Mesenchymal stem cell (in vitro differentiated cells and primary cell): ENCODE results near the gene IFTAP.

ENCODE experiments used
- DNase-seq: peaks from one replicate; pipeline ENCODE4 v3.0.0-alpha.2; 2013
- H2AFZ ChIP-seq: one replicate; pipeline ENCODE4 v1.6.1; 2013; ENCODE audit warnings: low read depth, mild to moderate bottlenecking, control low read depth, inconsistent platforms, low read length, moderate library complexity
- H2AK5ac ChIP-seq: 2 replicates; pipeline ENCODE4 v1.6.1; 2013; ENCODE audit warnings: low read length, moderate library complexity, mild to moderate bottlenecking, inconsistent platforms; ENCODE audit not compliant: severe bottlenecking
- H2BK120ac ChIP-seq: one replicate; pipeline ENCODE4 v1.6.1; 2013; ENCODE audit warnings: low read depth, mild to moderate bottlenecking, inconsistent platforms, low read length, moderate library complexity
- H2BK12ac ChIP-seq, 2 experiments: one replicate each; pipeline ENCODE4 v1.6.1; 2013; ENCODE audit warnings: inconsistent platforms in 2 of 2, low read length in 2 of 2, mild to moderate bottlenecking in 2 of 2, moderate library complexity in 2 of 2, control low read depth in 1 of 2
- H2BK15ac ChIP-seq: one replicate; pipeline ENCODE4 v1.6.1; 2013; ENCODE audit warnings: mild to moderate bottlenecking, low read depth, inconsistent platforms; ENCODE audit not compliant: poor library complexity, severe bottlenecking
- H2BK5ac ChIP-seq: 2 replicates; pipeline ENCODE4 v1.6.1; 2013; ENCODE audit warnings: low read depth, mild to moderate bottlenecking, low read length, control low read depth, inconsistent platforms; ENCODE audit not compliant: poor library complexity, severe bottlenecking
- H3K14ac ChIP-seq, 2 experiments: one replicate each; pipeline ENCODE4 v1.6.1; 2013; ENCODE audit warnings: inconsistent platforms in 2 of 2, low read length in 2 of 2, control low read depth in 1 of 2, mild to moderate bottlenecking in 1 of 2, moderate library complexity in 1 of 2
- H3K18ac ChIP-seq, 2 experiments: one replicate each; pipeline ENCODE4 v1.6.1; 2013; ENCODE audit warnings: inconsistent platforms in 2 of 2, low read length in 2 of 2, control low read depth in 1 of 2, low read depth in 1 of 2, mild to moderate bottlenecking in 1 of 2
- H3K23ac ChIP-seq, 2 experiments: one replicate each; pipeline ENCODE4 v1.6.1; 2013; ENCODE audit warnings: inconsistent platforms in 2 of 2, low read length in 2 of 2, mild to moderate bottlenecking in 2 of 2, moderate library complexity in 2 of 2, control low read depth in 1 of 2
- H3K27ac ChIP-seq: 2 replicates; pipeline ENCODE4 v1.5.1; 2013; ENCODE audit warnings: mild to moderate bottlenecking, moderate library complexity, low read length, control low read depth, inconsistent platforms; ENCODE audit not compliant: poor library complexity, severe bottlenecking
- H3K27me3 ChIP-seq, 2 experiments: 2 replicates each; pipeline versions ENCODE4 v1.6.1 to v1.7.0; 2013; ENCODE audit warnings: low read length in 2 of 2, mild to moderate bottlenecking in 2 of 2, moderate library complexity in 2 of 2, control low read depth in 1 of 2, inconsistent platforms in 1 of 2; ENCODE audit not compliant: control insufficient read depth in 1 of 2, insufficient read depth in 1 of 2
- H3K36me3 ChIP-seq, 2 experiments: 2 replicates each; pipeline versions ENCODE4 v1.6.1 to v1.7.0; 2013; ENCODE audit warnings: low read length in 2 of 2, control low read depth in 1 of 2, inconsistent platforms in 1 of 2, low read depth in 1 of 2, mild to moderate bottlenecking in 1 of 2; ENCODE audit not compliant: insufficient read depth in 2 of 2, control insufficient read depth in 1 of 2
- H3K4ac ChIP-seq, 2 experiments: one replicate each; pipeline ENCODE4 v1.6.1; 2013; ENCODE audit warnings: inconsistent platforms in 2 of 2, low read length in 2 of 2, mild to moderate bottlenecking in 2 of 2, moderate library complexity in 2 of 2, control low read depth in 1 of 2, low read depth in 1 of 2
- H3K4me1 ChIP-seq: 2 replicates; pipeline ENCODE4 v1.6.1; 2013; ENCODE audit warnings: low read depth, low read length, control low read depth; ENCODE audit not compliant: control insufficient read depth, insufficient read depth
- H3K4me2 ChIP-seq: 2 replicates; pipeline ENCODE4 v1.6.1; 2013; ENCODE audit warnings: low read length, mild to moderate bottlenecking, inconsistent platforms; ENCODE audit not compliant: poor library complexity, severe bottlenecking
- H3K4me3 ChIP-seq, 2 experiments: 2 replicates each; pipeline versions ENCODE4 v1.5.1 to v1.7.0; 2013; ENCODE audit warnings: low read length in 2 of 2, mild to moderate bottlenecking in 2 of 2, control low read depth in 1 of 2, low read depth in 1 of 2; ENCODE audit not compliant: insufficient read depth in 1 of 2
- H3K79me1 ChIP-seq: replicated peaks from 2 replicates; pipeline ENCODE4 v1.6.1; 2013; ENCODE audit warnings: mild to moderate bottlenecking, control low read depth, low read length, inconsistent platforms; ENCODE audit not compliant: poor library complexity, severe bottlenecking
- H3K9ac ChIP-seq: 2 replicates; pipeline ENCODE4 v1.7.0; 2013; ENCODE audit warnings: mild to moderate bottlenecking, low read length, moderate library complexity
- H3K9me3 ChIP-seq: 2 replicates; pipeline ENCODE4 v1.7.0; 2013; ENCODE audit warnings: mild to moderate bottlenecking, low read length; ENCODE audit not compliant: control insufficient read depth
- H4K8ac ChIP-seq: one replicate; pipeline ENCODE4 v1.6.1; 2013; ENCODE audit warnings: inconsistent platforms, mild to moderate bottlenecking, low read length, moderate library complexity
- H4K91ac ChIP-seq: one replicate; pipeline ENCODE4 v1.6.1; 2013; ENCODE audit warnings: mild to moderate bottlenecking, low read length, inconsistent platforms
- WGBS: methylation state at CpG from one replicate; pipeline ENCODE4 v1.1.7; 2013; ENCODE audit warnings: mixed read lengths; 5-methylcytosine and 5-hydroxymethylcytosine counted together

IFTAP gene

GRCh38 chr11:36620246-36620645 lies 25.9 kb downstream of the IFTAP start:
- Histone ChIP-seq H2BK120ac (no peak overlapping the region), H2AFZ (no peak overlapping the region), H3K9ac (no peak overlapping the region), H3K4me3 (no peak overlapping the region), H2AK5ac (no peak overlapping the region), H3K27ac (no peak overlapping the region), H3K27me3 (no peaks in the 10 kb centered on the region), H3K36me3 (no peaks in the 10 kb centered on the region), H3K4ac (no peak overlapping the region), H2BK5ac (no peak overlapping the region), H3K4me2 (no peak overlapping the region), H3K14ac (no peak overlapping the region), H2BK12ac (no peak overlapping the region), H4K91ac (no peak overlapping the region), H4K8ac (no peak overlapping the region), H2BK15ac (no peak overlapping the region), H3K9me3 (no peaks in the 10 kb centered on the region), H3K4me1 (no peaks in the 10 kb centered on the region), H3K79me1 (peaks cover 1% of the 10 kb centered on the region), H3K23ac (no peak overlapping the region), H3K18ac (no peak overlapping the region)
- DNase-seq = no peak

- Histone ChIP-seq H4K8ac (no peak overlapping the region), H2AFZ (no peak overlapping the region), H3K36me3 (no peaks in the 10 kb centered on the region), H3K27ac (peak overlapping the region; percentile 30), H3K4me1 (peaks cover 2% of the 10 kb centered on the region), H3K79me1 (peaks cover 4% of the 10 kb centered on the region), H2BK120ac (no peak overlapping the region), H3K14ac (no peak overlapping the region), H4K91ac (no peak overlapping the region), H3K27me3 (no peaks in the 10 kb centered on the region), H3K23ac (no peak overlapping the region), H2BK15ac (no peak overlapping the region), H3K4me3 (no peak overlapping the region), H2BK5ac (no peak overlapping the region), H3K9me3 (no peaks in the 10 kb centered on the region), H3K9ac (no peak overlapping the region), H3K18ac (no peak overlapping the region), H3K4ac (no peak overlapping the region), H2BK12ac (no peak overlapping the region), H2AK5ac (no peak overlapping the region), H3K4me2 (peak overlapping the region; percentile 8)
- 60% methylated on average over 1 of the region's 3 CpGs for WGBS
- peak; percentile 35 for DNase-seq
Measured at GRCh38 chr11:36622431-36623136, 28.3 kb downstream of the IFTAP start.

GRCh38 chr11:36623494-36623893 lies 29.2 kb downstream of the IFTAP start:
- 74% methylated on average over 2 of the region's 5 CpGs for WGBS
- Histone ChIP-seq H3K4me1 (peaks cover 2% of the 10 kb centered on the region), H4K8ac (peak overlapping the region; percentile 41), H2BK15ac (no peak overlapping the region), H3K18ac (no peak overlapping the region), H2BK120ac (no peak overlapping the region), H3K14ac (no peak overlapping the region), H3K4me3 (no peak overlapping the region), H3K36me3 (no peaks in the 10 kb centered on the region), H2AFZ (no peak overlapping the region), H3K4ac (no peak overlapping the region), H2BK12ac (no peak overlapping the region), H3K9me3 (no peaks in the 10 kb centered on the region), H3K9ac (no peak overlapping the region), H2BK5ac (no peak overlapping the region), H2AK5ac (peak overlapping the region; percentile 38), H4K91ac (no peak overlapping the region), H3K27me3 (no peaks in the 10 kb centered on the region), H3K79me1 (peaks cover 6% of the 10 kb centered on the region), H3K23ac (no peak overlapping the region), H3K27ac (no peak overlapping the region), H3K4me2 (no peak overlapping the region)
- DNase-seq = no peak

- 100% methylated on average over 1 of the region's 1 CpG for WGBS
- H3K79me1 ChIP-seq = peaks cover 6% of the 10 kb centered on the region
- H3K4ac ChIP-seq = no peak overlapping the region
- H3K27me3 ChIP-seq = no peaks in the 10 kb centered on the region
- no peak overlapping the region for H2BK12ac ChIP-seq
- no peak overlapping the region for H2BK120ac ChIP-seq
- no peak overlapping the region for H2AK5ac ChIP-seq
- no peak overlapping the region for H4K91ac ChIP-seq
- DNase-seq = no peak
- H3K18ac ChIP-seq = no peak overlapping the region
- H3K23ac ChIP-seq = no peak overlapping the region
- H2BK15ac ChIP-seq = no peak overlapping the region
- H3K14ac ChIP-seq = no peak overlapping the region
- H3K4me3 ChIP-seq = no peak overlapping the region
- H3K9me3 ChIP-seq = no peaks in the 10 kb centered on the region
- H3K4me2 ChIP-seq = no peak overlapping the region
- peaks cover 2% of the 10 kb centered on the region for H3K4me1 ChIP-seq
- no peak overlapping the region for H2AFZ ChIP-seq
- no peak overlapping the region for H2BK5ac ChIP-seq
- no peak overlapping the region for H3K9ac ChIP-seq
- H3K36me3 ChIP-seq = no peaks in the 10 kb centered on the region
- H4K8ac ChIP-seq = no peak overlapping the region
- no peak overlapping the region for H3K27ac ChIP-seq
Measured at GRCh38 chr11:36627006-36627405, 32.7 kb downstream of the IFTAP start.
